HG02798 (cell line): ENCODE data around the gene HOXA6.

Source experiments
- ATAC-seq: cut with Tn5 transposase; IDR thresholded peaks from one replicate; pipeline ENCODE4 v1.9.1; 2021; ENCODE audit warnings: mild to moderate bottlenecking; ENCODE audit not compliant: unreplicated experiment, poor library complexity

Gene HOXA6

GRCh38 chr7:27152816-27153442 lies 5.4 kb upstream of the HOXA6 start:
- ATAC-seq, result no peak

- ATAC-seq, result no peak
Measured at GRCh38 chr7:27151931-27152815, 4.6 kb upstream of the HOXA6 start, which contains the start of gene HOXA3. Gene HOXA3 (minus strand): TSS chr7:27152583. CDS start chr7:27110640, 41,943 bp downstream.

GRCh38 chr7:27151341-27151930 lies 3.9 kb upstream of the HOXA6 start:
- ATAC-seq, result no peak

- ATAC-seq, result peak; percentile 88
Measured at GRCh38 chr7:27150568-27151340, 3.2 kb upstream of the HOXA6 start.

GRCh38 chr7:27149842-27150567 lies 2.4 kb upstream of the HOXA6 start:
- ATAC-seq, result peak; percentile 11

GRCh38 chr7:27148756-27149641 lies 1.4 kb upstream of the HOXA6 start:
- no peak for ATAC-seq

GRCh38 chr7:27148031-27148755 lies 619 bp upstream of the HOXA6 start:
- ATAC-seq, result no peak

- no peak for ATAC-seq
Measured at GRCh38 chr7:27146491-27147198, 929 bp downstream of the HOXA6 start.

GRCh38 chr7:27145914-27146412 lies 1.6 kb downstream of the HOXA6 start:
- no peak for ATAC-seq

GRCh38 chr7:27145165-27145913 lies 2.2 kb downstream of the HOXA6 start:
- ATAC-seq, result no peak

- no peak for ATAC-seq
Measured at GRCh38 chr7:27144781-27145164, 2.8 kb downstream of the HOXA6 start.

GRCh38 chr7:27143950-27144780 lies 3.4 kb downstream of the HOXA6 start:
- ATAC-seq, result no peak

GRCh38 chr7:27143023-27143949 lies 4.3 kb downstream of the HOXA6 start, which contains the start of gene HOXA5:
Gene HOXA5 (minus strand): TSS chr7:27143681. CDS start chr7:27143607, 74 bp downstream.
- ATAC-seq, result no peak

- no peak for ATAC-seq
Measured at GRCh38 chr7:27142580-27143022, 5.0 kb downstream of the HOXA6 start.
